BJ (cell line): ENCODE data around the gene TMCO2. TPM values are rescaled to one million over a fixed set of nuclear protein-coding genes. Genes with fewer than 3 reads are reported as not detected.

Source experiments
- CTCF ChIA-PET: fragments of 350-600 bp; formaldehyde crosslinking; extraction: SDS; loops from one replicate; lab custom pipeline; 2021; ENCODE audit warnings: antibody characterized with exemption, inconsistent platforms; lab: Yijun Ruan, JAX
- POLR2A ChIA-PET: fragments of 300-600 bp; sonication (Branson Sonifier 250); formaldehyde crosslinking; extraction: SDS; loops from one replicate; lab custom pipeline; 2021; ENCODE audit warnings: antibody characterized with exemption; lab: Charles Lee
- DNase-seq: peaks from one replicate; pipeline ENCODE4 v3.0.0-alpha.2; 2011; ENCODE audit warnings: low read depth
- H3K27me3 ChIP-seq: 2 replicates; pipeline ENCODE4 v1.6.0; 2011; ENCODE audit warnings: low read length; ENCODE audit not compliant: control insufficient read depth, insufficient read depth
- H3K36me3 ChIP-seq: 2 replicates; pipeline ENCODE4 v1.5.1; 2011; ENCODE audit warnings: low read length; ENCODE audit not compliant: control insufficient read depth, insufficient read depth
- H3K4me3 ChIP-seq: 2 replicates; pipeline ENCODE4 v1.5.1; 2011; ENCODE audit warnings: low read depth, mild to moderate bottlenecking, control low read depth, low read length
- CTCF ChIP-seq: IDR thresholded peaks from 2 replicates; pipeline ENCODE4 v1.5.1; 2011; ENCODE audit warnings: low read depth, mild to moderate bottlenecking, control low read depth, inconsistent platforms, low read length, moderate library complexity; ENCODE audit not compliant: insufficient read depth
- polyA plus RNA-seq: library from polyadenylated mRNA; depleted of rRNA; stranded (reverse); fragments of >200 nt; gene quantifications from 2 replicates; pipeline ENCODE4 v1.2.3, GENCODE V29; 2011

Gene TMCO2
- polyA plus RNA-seq, 1 experiment = not detected

- Histone ChIP-seq H3K36me3 (peaks cover 5% of the 10 kb centered on the region), H3K27me3 (no peaks in the 10 kb centered on the region), H3K4me3 (no peak overlapping the region)
- ChIA-PET POLR2A (no interaction called here), CTCF (interaction anchor here (0.6 to 1.1 kb wide), 3 partner anchors 14 to 183 kb away, joined by 3 to 4 read pairs (median 3); no protein-coding TSS in a partner anchor)
- TF ChIP-seq CTCF = no peak
- no peak for DNase-seq
Observed at GRCh38 chr1:40240390-40240789, 7.3 kb upstream of the TMCO2 start.

- ChIA-PET POLR2A (interaction anchor here (0.6 kb wide), 1 partner anchor 47 kb away, joined by 3 read pairs; no protein-coding TSS in a partner anchor), CTCF (interaction anchor here (1.0 to 1.2 kb wide), 4 partner anchors 18 to 97 kb away, joined by 3 to 4 read pairs (median 3); no protein-coding TSS in a partner anchor)
- no peak for TF ChIP-seq CTCF
- no peak for DNase-seq
- no peak overlapping the region for H3K4me3 ChIP-seq
- H3K27me3 ChIP-seq = no peaks in the 10 kb centered on the region
- peaks cover 5% of the 10 kb centered on the region for H3K36me3 ChIP-seq
Observed at GRCh38 chr1:40241362-40241761, 6.4 kb upstream of the TMCO2 start.

GRCh38 chr1:40243351-40243750, 4.4 kb upstream of the TMCO2 start:
- POLR2A ChIA-PET = no interaction called here
- DNase-seq = no peak

GRCh38 chr1:40244138-40244744, 3.5 kb upstream of the TMCO2 start:
- no peak overlapping the region for H3K4me3 ChIP-seq
- TF ChIP-seq CTCF = no peak
- ChIA-PET POLR2A (no interaction called here), CTCF (no interaction called here)
- no peak for DNase-seq
- no peaks in the 10 kb centered on the region for H3K27me3 ChIP-seq
- no peaks in the 10 kb centered on the region for H3K36me3 ChIP-seq

More at GRCh38 chr1:40243351-40243750, 4.4 kb upstream of the TMCO2 start:
- no peak for TF ChIP-seq CTCF
- Histone ChIP-seq H3K36me3 (no peaks in the 10 kb centered on the region), H3K27me3 (no peaks in the 10 kb centered on the region), H3K4me3 (no peak overlapping the region)
- CTCF ChIA-PET = no interaction called here

- POLR2A ChIA-PET = no interaction called here
Observed at GRCh38 chr1:40245686-40246085, 2.1 kb upstream of the TMCO2 start.

More at GRCh38 chr1:40245686-40246085, 2.1 kb upstream of the TMCO2 start:
- Histone ChIP-seq H3K4me3 (no peak overlapping the region), H3K27me3 (no peaks in the 10 kb centered on the region), H3K36me3 (no peaks in the 10 kb centered on the region)
- TF ChIP-seq CTCF = no peak
- DNase-seq = no peak
- CTCF ChIA-PET = interaction anchor here (1.5 kb wide), 1 partner anchor 11 kb away, joined by 4 read pairs; no protein-coding TSS in a partner anchor
